Measurements from ENCODE around the gene XRN2.

XRN2 gene, protein sequence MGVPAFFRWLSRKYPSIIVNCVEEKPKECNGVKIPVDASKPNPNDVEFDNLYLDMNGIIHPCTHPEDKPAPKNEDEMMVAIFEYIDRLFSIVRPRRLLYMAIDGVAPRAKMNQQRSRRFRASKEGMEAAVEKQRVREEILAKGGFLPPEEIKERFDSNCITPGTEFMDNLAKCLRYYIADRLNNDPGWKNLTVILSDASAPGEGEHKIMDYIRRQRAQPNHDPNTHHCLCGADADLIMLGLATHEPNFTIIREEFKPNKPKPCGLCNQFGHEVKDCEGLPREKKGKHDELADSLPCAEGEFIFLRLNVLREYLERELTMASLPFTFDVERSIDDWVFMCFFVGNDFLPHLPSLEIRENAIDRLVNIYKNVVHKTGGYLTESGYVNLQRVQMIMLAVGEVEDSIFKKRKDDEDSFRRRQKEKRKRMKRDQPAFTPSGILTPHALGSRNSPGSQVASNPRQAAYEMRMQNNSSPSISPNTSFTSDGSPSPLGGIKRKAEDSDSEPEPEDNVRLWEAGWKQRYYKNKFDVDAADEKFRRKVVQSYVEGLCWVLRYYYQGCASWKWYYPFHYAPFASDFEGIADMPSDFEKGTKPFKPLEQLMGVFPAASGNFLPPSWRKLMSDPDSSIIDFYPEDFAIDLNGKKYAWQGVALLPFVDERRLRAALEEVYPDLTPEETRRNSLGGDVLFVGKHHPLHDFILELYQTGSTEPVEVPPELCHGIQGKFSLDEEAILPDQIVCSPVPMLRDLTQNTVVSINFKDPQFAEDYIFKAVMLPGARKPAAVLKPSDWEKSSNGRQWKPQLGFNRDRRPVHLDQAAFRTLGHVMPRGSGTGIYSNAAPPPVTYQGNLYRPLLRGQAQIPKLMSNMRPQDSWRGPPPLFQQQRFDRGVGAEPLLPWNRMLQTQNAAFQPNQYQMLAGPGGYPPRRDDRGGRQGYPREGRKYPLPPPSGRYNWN

DNA sequence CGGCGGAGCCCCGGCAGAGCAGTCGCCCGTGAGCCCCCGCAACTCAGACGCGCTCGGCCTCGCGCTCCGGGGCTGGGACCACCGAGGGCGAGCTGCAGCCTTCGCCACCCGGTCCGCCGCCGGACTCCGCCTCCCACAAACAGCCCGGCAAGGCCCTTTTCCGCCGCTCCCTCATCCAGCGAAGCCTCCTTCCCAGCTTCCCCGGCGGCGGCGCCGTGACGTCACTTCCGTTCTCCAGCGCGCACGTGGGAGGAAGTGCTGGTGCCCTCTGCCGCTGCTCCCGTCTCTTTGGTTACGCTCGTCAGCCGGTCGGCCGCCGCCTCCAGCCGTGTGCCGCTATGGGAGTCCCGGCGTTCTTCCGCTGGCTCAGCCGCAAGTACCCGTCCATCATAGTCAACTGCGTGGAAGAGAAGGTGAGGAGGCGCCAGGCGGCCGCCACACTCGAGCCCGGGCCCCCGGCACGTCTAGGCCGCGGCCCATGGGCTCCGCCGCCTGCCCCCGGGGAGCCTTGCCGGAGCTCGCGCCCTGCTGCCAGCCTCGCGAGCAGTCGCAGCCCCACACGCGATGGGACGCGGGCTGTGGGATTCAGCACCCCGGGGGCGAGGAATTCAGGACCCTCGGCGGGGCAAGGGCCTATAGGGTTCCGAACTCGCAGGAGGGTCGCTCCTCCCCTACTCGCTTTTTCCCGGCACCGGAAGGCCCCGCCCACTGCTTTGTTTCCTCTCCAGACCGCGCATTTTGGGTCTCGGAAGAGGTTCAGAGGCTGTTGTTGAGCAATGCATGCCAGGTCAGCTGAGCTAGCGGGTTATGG is at the start of gene XRN2:
XRN2 (plus strand) TSS at position 271 of the 811 bp plus-strand sequence; CDS start at position 339, 68 bp downstream.
- peak; percentile 91 for DNase-seq

DNA sequence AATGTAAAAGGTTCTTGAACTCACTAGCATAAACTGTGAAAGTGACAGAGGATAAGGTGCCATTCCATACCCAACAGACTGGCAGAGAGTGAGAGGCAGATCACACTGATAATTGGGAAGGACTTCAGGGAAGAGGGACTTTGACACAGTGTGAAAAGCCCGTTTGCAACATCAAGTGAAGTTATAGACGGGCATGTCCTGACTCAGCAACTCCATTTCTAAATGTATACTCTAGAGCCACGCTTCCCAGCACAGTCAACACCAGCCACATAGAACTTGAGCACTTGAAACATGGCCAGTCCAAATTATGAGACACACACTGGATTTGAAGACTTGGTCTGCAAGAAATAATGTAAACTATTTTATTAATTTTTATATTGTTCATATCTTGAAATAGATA is 45.9 kb upstream of the XRN2 start:
- DNase-seq, result no peak

DNA sequence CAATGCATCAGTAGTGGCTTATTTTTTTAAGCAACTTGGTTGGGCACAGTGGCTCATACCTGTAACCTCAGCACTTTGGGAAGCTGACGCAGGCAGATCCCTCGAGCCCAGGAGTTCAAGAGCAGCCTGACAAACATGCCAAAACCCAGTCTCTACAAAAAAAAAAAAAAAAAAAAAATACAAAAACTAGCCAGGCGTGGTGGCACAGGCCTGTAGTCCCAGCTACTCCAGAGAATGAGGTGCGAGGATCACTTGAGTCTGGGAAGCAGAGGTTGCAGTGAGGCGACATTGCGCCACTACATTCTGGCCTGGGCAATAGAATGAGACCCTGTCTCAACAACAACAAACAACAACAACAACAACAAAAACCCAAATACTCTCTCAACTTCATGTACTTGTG is 44.7 kb upstream of the XRN2 start:
- DNase-seq, result no peak

DNA sequence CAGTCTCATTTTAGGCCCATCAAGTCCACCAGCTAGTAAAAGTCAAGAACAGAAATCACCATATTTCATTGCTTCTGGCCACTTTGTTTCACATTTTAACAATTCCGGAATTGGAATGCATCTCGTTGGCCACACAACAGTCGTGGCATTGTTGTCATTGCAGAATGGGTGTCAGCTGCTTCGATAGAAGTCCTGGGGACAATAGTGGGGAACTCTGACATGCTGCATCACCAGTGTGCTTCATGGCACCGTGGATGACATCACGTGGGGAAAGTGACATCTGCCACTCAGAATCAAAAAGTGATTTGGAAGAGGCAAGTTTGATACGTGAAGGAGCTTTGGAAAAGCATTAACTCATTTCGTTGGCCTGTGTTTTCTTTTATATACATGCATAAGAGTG is 43.8 kb upstream of the XRN2 start:
- no peak for DNase-seq

DNA sequence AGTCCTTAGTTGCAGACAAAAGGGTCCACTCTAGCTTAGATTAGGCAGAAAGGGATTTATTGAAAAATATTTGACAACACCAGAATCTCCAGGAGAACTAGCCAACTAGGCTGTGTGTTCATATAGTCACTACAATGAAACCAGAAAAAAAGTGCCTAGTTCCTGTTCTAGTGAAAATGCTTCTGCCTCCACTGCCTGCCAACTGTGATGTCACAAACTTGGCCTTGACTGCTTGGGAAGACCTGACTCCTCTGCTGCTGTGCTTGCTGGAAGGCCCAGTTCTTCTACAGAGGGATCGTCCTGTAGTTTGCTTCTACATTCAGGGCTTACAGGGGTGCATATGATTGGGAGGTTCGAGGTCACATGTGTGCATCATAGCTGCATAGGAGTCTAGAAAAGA is 40.3 kb upstream of the XRN2 start:
- no peak for DNase-seq

DNA sequence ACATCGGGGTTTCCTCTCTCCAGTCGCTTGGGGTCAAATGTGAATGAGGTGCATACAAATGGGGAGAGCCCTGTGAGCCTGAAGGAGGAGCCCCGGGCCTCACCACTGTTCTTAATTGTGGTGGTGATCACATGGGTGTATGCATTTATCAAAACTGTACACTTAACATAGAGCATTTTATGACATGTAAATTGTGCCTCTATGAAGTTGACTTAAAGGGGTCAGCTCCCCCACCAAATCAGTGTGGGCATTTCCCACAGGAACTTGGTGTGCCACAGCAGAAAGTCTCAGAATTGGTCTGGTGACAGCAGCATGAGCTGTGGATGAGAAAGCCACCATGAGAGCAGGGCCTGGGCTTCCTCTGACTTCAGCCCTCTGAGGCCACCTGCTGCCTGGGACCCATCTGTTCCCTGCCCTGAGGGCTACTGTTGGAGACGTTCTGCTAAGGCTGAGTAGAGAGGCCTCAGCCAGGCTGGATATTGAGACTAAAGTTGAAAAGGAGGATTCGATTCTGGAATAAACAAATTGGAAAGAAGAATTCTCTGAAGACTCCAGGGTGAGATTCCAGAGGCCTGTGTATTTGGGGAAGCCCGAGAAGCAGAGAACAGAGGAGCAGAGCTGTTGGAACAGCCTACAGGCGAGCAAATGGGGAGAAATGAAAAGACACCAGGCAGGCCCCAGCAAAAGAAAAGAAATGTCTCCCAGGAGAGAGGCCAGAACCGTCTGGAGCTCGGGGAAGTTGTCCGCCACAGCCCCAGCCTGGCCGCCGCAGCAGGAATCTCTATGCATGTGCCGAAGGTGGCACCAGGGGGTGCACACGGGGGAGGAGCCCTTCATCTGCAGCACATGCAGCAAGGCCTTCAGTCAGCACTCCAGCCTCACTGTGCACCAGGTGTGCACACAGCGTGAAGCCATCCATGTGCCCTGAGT is 37.6 kb upstream of the XRN2 start:
- no peak for DNase-seq

DNA sequence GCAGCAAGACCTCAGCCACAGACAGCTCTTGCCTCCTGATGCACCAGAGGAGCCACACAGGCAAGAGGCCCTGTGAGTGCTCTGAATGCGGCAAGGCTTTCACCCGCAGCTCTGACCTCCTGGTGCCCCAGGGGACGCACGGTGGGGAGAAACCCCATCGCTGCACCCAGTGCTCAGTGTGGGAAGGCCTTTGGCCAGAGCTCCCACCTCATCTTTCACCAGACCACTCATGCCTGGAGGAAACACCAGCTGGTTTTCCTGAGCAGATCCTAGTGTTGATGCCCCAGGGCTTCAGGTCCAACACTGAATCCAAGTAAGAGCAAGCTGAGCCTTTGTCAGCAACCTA is 37.0 kb upstream of the XRN2 start:
- no peak for DNase-seq

DNA sequence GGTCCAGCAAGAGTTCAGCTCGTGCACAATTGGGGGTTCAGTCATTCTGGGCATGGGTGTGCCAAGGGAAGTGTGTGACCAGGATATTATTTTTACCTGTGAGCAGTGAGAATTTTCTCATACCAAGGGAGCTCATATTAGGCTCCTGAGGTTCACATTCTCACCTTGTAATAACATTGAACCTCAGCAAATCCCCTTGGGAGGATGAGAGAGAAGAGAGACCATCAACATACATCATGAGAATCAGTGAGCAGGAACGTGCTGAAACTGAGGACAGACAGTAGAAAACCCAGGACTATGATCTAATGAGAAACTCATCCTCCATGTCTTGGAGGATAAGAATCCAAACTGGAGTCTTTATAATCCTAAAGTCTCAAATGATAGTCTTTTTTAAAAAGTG is 33.4 kb upstream of the XRN2 start:
- DNase-seq, result no peak

DNA sequence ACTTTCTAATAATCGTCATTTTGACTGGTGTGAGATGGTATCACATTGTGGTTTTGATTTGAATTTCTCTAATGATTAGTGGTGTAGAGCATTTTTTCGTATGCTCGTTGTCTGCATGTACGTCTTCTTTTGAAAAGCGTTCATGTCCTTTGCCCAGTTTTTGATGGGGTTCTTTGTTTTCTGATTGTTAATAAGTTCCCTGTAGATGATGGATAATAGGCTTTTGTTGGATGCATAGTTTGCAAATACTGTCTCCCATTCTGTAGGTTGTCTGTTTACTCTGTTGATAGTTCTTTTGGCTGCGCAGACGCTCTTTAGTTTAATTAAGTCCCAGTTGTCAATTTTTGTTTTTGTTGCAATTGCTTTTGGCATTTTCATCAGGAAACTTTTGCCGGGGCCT is 32.3 kb upstream of the XRN2 start:
- no peak for DNase-seq

DNA sequence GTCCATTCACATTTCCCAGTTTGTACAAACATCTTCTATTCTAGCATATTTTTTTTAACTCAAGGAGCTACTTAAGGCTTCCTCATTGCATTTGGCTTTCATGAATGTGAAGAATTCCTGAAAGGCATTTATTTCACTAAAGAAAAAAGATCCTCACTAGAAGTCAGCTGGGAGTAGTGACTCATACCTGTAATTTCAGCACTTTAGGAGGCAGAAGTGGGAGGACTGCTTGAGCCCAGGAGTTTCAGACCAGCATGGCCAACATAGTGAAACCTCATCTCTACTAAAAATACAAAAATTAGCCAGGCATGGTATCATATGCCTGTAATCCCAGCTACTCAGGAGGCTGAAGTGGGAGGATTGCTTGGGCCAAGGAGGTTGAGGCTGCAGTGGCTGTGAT is 30.9 kb upstream of the XRN2 start:
- no peak for DNase-seq

DNA sequence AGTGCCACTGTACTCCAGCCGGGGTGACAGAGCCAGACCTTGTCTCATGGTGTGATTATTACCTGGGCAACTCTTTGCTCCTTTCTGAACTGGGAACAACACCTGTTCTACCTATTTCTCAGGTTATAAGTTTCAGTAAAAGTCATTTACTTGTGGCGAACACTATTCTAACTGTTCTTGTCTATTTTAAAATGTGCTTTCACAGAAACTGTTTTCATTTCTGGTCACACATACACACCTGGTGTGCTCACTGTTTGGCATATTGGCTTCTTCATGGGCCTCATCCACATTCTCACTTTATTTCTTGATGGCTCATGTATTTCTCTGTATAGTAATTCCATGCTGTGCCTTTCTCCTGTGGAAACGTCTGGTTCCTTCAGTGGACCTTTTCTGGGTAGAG is 30.5 kb upstream of the XRN2 start:
- no peak for DNase-seq

DNA sequence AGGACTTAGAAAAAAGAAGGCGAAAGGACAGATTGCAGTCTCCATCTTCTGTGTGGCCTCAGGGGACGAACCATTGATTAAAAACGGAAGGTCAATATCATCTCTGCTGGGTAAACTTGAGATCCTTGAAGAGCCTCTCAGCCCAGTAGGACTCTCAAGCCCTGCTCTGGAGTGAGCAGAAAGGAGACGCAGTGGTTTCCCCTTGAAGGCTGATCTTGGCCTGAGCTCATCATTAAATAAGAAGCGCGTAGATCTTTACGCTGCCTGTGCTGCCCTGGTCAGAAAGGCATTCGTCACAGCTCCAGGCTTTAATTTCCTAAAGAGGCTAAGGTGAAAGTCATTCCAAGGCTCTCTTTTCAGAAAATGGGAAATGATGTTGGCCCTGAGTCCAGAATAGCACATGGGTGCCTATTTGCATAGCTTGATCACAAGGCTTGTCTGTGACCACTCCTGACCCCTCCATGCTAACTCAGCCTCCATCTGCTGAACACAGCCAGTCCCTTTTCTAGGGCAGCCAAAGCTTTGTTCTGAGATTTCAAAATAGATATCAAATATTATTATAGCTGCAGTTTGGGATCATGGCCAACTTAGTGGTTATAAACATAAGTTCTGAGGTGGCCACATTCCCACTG is 29.3 kb upstream of the XRN2 start:
- DNase-seq, result no peak

DNA sequence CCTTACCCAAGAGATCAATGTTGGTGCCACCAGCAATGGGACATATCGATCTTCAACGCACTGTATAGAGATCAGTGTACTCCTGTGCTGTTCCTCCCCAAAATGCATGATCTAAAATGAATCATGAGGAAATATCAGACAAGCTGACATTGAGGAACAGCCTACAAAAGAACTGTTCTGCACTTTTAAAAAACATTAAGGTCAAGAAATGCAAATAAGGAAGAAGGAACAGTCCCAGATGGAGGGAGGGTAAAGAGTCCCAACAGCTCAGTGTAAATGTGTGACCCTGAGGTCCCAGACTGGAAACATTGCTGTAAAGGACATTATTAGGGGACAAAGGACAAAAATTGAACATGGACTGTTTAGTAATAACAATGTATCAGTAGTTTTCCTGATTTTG is 24.3 kb upstream of the XRN2 start:
- DNase-seq, result no peak

DNA sequence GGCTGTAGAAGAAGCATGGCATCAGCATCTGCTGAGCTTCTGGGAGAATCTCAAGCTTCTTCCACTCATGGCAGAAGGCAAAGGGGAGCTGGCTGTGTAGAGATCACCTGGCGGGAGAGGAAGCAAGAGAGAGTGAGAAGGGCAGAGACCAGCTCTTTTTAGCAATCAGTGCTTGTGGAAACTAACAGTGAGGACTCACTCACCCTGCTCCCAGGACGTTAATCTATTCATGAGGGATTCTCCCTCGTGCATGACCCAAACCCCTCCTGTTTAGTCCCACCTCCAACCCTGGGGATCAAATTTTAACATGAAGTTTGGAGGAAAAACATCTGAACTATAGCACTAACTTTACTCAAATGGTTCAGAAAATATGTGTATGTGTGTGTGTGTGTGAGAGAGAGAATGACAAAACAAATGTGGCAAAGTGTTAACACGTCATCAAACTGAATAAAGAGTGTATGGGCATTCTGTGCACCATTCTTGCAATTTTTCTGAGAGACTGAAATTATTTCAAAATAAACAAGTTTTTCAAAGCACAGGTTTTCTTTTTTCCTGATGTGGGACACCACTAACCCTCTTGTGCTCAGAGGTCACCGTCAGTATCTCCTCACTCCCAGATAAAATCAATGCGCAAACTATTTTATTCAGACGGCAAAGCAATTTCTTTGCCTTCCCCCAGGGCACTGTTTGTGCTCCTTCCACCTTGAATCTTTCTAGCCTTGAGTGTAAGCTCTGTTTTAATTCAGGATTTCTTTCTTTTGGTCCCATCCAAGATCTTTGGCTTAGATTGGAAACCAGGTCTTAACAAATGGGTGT is 23.2 kb upstream of the XRN2 start:
- DNase-seq, result no peak

DNA sequence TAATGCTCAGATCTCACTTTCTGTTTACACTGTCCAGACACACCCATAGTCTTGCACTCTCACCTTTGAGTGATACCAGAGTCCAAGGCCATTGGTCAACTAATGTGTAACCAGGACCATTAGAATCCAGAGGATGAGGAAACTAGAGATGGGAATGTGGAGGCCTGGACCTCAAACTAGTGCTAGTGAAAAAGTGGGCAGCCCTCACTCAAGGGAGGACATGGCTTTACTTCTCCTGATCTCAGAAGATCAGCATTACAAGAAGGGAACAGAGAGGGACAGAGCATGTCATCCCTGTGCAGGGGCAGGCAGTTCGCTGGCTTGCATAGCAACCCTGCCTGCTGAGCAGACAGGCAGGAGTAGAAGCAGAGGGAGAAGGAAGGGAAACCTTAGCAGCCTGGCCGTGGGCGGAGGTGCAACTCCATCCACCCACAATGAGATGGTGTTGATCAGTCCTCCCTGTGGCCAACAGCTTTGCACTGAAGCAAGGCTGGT is 22.6 kb upstream of the XRN2 start:
- DNase-seq, result no peak

DNA sequence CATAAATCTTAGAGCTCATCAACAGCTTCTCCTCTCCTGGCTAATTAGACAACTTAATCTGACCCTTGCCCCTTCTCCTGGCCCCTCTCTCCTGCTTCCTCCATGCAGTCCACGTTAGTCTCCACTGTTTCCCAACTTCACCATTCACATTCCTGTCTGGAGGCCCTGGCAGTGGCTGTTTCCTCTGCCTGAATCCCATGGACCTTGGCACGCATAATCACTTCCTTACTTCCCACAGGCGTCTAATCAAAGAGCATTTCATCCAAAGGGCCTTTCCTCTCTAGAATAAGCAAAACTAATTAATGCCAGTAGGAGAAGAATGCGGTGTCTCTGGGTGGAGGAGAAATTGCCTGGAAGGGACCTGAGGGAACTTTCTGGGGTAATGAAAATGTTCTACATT is 16.4 kb upstream of the XRN2 start:
- DNase-seq, result no peak

DNA sequence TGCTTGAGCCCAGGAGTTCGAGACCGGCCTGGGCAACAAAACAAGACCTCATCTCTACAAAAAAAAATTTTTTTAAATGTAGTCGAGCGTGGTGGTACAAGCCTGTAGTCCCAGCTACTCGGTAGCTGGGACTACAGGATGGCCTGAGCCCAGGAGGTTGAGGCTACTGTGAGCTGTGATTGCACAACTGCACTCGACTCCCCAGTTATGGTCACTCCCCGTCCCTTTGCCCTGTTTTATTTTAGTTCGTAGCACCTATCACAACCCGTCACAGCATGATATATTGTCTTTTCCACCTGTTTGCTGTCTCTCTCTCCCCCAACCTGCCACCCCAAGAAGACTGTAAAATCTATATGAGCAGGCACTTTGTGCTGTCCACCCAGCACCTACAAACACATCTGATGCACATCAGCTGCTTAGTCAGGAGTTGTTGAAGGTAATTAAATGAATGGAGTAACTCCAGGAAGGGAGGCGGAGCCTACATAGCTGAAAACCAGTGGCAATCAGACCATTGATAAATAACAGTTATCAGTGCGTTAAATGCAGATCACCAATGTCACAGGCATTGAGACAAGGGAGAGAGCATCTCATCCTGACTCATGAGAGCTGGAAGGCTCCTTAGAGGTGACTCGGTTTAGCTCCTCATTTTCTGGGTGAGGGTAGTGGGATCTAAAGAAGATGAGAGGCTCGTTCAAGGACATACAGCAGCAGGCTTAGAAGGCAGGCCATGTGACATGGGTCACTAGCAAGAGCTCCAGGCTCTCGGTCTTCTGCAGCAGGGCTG is 14.4 kb upstream of the XRN2 start:
- no peak for DNase-seq

DNA sequence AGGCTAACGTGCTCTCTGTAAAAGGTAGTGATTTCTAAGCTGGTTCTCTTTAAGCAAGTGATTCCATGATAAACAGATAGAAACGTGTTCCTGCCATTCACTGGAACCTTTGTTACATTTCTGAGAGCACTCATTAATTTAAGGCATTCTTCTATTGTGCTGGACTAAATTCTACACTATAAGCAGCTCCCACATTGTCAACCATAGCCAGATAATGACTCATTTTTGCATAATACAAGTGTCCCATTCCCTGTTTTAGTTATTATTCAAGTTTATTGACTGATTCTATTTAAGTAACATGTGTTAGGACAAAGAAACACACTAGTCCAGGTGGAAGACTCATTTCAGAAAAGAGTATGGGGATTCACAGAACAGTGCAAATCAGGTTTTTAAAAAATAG is 13.5 kb upstream of the XRN2 start:
- DNase-seq, result no peak

DNA sequence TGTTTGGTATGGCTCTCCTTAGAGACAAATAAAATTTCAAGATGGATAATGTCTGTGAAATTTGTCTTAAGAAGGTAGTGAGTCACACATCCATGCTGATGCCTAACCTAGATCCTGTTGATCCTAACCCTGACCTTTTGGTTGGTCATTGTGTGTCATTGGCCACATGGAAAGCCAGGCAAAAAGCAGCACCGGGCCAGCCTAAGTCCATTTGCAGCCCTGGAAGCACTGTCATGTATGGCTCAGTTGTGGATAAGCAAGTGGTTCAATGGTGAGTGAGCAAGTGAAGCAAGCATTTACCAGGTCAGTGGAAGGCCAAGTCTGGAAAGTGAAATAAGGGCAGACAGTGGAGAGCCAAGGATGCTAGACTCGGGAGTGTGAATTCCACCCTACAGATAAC is 12.1 kb upstream of the XRN2 start:
- no peak for DNase-seq

DNA sequence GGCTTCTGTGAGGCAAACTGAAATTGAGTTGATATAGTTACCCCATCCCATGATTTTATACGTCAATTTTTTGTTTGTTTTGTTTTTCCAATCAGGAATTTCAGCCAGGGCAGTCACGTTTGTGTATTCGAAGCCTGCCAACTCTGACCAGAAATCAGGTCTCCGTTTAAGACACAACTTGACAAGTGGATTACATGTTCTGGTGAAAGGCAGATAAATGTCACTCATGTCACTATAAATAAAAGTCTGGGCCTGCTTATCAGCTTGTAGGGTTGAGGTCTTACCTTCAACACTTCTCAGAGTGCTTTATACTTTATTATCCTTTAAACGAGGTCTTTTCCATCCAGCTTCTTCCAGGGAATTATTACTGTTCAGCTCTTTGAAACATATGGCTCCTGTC is 8.4 kb upstream of the XRN2 start:
- no peak for DNase-seq

All from DMS153 (cell line).